Measurements from ENCODE around the gene ARHGDIA.

GRCh38 chr17:81824595-81824994 is 46.5 kb downstream of the ARHGDIA start:
- TF ChIP-seq NFRKB (IDR thresholded peaks at IDR 0.05) = no peak
- no peak for TF ChIP-seq ZNF384 (IDR thresholded peaks at IDR 0.05)
- TF ChIP-seq FOXM1 (IDR thresholded peaks at IDR 0.05; ENCODE audit: borderline replicate concordance) = no peak

All from HEK293T (cell line).